Right hindlimb (tissue), 1 donor: ENCODE data around the gene ARHGDIB.

ENCODE experiments used
- DNase-seq: peaks from one replicate; pipeline ENCODE4 v3.0.0-alpha.2; 2018

The ARHGDIB gene

DNA sequence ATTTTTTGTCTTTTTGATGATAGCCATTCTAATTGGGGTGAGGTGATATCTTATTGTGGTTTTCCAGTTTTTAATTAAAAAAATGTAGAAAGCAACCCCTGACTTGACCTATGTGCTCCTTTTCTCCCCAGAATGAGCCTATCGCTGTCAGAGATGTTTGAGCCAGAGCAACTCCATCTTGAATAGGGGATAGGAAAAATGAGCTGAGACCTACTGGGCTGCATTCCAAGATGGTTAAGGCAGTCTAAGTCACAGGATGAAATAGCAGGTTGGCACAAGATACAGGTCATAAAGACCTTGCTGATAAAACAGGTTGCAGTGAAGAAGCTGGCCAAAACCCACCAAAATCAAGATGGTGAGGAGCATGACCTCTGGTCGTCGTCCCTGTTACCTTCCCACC is 36.9 kb downstream of the ARHGDIB start:
- no peak for DNase-seq

DNA sequence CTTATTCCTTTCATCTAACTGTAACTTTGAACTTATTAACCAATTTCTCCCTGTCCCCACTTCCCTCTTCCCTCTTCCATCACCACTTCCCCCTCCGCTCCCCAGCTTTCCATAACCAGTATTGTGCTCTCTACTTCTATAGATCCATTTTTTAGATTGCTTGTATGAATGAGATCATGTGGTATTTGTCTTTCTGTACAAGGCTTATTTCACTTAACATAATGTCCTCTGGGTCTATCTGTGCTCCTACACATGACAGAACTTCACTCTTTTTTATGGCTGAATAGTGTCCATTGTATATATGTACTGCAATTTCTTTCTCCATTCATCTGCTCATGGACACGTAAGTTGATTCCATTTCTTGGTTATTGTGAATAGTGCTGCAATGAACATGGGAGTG is 37.5 kb downstream of the ARHGDIB start:
- DNase-seq: no peak

DNA sequence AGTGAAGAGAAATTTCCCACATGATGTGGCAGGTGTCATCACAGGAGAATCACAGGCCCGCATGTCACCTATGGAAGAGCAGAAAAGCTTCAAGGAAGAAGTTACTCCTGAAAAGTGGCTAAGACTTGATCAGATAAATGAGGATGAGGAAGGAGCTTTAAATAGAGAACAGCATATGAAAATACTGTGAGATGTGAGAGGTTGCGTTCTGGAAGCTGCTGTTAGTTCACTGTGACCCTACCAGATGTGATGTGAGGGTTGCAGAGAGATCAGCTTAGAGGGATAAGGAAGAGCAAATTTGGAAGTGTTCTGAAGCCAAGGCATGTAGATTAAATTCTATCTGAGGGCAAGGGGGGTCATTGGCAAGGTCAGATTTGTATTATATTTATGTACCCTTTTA is 40.2 kb downstream of the ARHGDIB start:
- DNase-seq: no peak

DNA sequence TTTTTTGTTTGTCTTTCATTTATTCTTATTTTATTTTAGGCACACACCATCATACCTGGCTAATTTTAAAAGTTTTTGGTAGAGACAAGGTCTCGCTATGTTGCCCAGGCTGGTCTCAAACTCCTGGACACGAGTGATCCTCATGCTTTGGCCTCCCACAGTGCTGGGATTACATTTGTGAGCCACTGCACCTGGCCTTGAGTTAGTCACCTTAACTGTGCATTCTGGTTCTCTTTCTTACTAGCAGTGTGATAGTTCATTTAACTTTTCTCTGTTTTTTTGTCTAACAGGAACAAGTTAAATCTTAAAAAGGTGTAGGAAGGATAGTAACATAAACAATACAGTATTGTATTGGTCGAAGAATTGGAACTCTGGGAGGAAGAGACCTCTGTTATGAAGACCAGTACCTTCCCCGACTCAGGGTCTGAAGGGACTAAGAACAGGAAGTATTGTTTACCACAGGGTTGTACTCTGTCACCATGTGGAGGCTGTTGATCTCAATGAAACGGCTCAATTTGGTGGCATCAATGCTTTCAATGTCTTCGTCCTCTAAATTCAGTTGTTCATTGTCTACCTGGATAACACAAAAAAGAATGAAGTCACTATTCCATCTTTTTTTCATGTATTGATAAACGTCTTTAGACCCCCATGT is 40.8 kb downstream of the ARHGDIB start:
- no peak for DNase-seq

DNA sequence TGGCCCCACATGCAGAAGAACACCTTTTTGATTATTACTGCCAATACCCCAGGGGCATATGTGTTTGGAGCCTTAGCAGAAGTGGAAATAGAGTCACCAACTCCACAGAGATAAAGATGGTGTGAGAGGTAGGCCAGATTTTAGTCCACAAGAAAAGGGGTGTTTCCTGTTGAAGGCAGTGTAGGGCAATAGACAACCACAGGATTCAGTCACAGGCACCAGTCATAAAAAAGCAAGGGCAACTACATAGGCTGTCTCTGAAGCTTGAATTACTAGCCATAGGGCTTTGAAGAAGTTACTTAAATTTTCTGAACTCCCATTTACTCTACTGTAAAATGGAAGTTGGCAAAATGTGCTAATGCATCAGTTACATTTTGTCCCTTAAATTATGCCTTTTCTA is 41.9 kb downstream of the ARHGDIB start:
- no peak for DNase-seq

DNA sequence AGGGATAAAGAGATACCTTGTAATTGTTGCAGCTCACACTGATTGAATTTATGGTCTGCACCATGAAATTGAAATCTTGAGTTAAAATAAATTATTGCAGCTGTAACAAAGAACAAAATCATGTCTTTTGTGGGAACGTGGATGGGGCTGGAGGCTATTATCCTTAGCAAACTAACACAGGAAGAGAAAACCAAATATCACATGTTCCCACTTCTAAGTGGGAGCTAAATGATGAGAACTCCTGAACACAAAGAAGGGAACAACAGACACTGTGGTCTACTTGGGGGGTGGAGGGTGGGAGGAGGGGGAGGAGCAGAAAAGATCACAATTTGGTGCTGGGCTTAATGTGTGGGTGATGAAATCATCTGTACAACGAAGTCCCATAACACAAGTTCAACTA is 45.7 kb downstream of the ARHGDIB start:
- DNase-seq: no peak

DNA sequence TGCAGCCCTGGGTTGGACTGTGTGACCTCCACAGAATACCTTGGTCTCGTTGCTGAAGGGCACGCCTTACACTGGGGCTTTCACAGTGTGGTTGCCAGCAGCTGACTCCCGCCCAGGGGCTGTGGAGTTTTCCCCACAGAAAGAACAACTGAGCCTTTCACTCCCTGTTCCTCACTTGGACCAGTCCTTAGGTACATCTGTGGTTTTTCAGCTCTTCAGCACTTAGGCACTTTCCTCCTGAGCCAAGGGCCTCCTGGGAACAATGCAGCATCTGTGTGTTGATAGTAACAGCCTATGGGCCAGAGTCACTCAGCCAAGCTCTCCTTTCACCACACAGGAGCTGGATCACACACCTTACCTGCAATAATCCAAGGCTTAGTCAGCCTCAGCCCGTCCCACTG is 48.0 kb downstream of the ARHGDIB start:
- DNase-seq: peak; percentile 42

DNA sequence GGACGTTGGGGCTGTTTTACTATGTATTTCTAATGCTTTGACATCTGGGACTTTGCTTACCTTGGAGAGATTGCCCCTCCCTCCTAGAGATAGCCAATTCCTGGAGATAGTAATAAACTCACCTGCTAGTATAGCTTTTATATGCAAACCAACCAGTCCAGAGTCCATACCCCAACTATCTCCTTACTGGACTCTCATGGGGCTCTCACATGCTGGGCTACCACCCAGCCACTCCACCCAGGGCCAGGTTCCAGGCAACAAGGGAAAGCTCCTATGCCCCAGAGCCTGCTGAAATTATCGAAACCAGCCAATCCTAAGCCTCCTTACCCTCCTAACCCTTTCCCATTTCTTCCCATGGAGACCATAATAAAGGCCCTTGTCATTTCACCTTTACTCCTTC is 50.3 kb downstream of the ARHGDIB start:
- no peak for DNase-seq

DNA sequence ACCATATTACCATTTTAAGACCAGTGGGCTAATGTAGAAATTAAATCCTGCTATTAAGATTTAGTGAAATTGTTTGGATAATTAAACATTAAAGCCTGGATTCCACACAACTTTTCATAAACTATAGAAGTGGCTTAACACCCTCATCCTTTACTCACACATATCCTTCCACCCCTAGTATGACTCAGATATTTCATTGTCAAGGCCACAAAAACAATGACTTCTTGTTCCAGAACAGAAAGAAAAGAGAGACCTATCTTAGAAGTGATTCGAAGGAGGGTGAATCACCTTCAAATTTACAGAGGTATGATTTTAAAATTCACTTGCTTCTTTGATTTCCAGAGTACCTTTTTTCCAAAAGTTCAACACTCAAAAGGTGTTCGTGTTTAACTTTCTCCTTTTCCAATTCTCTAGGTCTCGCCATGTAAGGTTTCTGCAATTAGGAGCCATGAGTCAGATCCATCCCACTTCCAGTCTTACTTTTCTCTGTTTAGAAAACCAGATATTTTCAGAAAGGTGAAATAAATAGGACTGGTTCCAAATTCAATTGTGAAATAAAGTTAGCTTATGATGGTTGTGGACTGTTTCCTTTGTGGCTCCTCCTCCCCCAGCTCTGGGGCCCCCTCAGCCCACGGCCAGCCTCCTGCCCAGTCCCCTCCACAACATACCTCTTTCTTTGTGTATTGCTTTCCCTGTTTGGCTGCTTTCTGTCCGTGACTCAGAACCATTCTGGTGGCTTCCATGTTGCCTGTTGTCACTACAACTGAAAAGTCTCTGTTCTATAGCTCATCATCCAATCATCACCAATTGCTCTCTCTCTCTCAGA is 51.1 kb downstream of the ARHGDIB start:
- no peak for DNase-seq

DNA sequence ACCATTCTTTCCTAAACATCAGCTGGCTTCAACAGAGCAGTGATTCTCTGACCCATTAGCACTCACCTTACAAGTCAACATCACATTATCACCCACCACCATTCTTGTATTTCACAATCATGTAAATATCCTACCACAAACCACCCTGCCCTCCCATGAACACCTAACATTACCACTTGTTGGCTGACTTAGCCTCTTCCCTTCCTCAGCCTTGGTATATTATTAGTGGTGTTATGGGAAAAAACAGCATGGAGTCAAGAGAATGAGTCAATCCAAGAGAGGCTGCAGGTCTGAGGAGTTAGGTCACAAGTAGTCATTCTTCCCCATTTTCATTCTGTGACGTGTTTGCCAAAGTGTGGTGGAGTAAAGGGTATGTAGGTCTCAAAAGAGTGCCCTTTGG is 53.4 kb downstream of the ARHGDIB start:
- DNase-seq: no peak

DNA sequence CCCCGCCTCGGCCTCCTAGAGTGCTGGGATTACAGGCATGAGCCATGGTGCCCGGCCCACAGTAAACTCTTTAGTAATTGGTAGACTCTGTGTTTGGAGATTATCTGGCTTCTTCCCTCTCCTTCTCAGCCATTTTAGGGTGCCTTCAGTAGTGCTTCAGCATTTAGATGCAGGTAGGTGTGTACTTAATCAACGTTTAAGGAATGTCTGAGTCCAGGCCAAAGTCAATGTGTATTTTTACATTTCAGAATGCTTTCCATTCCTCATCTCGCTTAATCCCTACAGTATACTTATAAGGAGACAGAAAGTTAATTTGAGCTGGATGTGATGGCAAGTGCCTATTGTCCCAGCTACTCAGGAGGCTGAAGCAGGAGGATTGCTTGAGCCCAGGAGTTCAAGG is 55.3 kb downstream of the ARHGDIB start:
- no peak for DNase-seq

DNA sequence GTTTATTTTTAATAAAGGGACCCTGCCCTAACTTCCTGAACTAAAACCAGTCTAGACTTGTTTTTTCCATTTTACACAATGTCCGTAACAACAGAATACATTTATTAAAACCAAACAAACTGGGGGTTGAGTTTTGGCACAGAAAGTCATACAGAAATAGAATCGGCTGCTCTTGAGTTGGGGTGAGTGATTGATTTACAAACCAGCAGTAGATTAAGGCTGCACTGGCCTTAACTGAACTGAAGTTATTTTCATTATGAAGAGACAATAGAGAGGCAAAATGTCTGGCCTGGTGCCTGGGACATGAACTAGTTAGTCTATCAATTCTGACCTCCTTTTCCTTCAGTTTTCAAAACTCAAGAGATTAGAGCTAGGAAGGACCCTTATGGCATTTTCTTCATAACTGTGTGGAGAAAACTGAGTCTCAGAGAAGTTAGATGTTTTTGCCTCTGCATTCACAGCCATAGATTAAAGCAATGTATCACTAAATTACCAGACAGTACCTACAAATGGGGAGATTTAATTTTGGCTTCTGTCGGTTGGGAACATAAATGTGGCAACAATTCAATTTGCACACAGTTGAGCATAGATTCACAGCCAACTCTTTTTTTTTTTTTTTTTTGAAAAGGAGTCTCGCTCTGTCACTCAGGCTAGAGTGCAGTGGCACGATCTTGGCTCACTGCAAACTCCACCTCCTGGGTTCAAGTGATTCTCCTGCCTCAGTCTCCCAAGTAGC is 56.0 kb downstream of the ARHGDIB start:
- DNase-seq: no peak

DNA sequence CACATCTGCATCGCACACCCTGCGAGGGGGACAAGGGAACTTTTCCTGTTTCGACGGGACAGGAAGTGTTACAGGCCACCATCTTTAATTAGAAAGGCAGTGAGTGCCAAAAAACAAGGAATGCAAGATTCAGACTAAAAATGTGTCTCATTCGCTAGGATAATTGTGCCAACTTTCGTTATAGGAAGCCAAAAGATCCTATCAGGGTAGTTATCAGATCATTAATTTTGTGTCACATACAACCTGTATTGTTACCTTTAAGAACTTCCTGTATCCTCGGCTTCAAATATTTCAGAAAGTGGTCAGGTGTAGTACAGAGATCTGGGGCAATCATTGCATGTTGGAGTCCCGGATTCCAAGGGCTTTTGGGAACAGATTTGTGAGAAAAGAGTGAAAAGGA is 56.5 kb downstream of the ARHGDIB start:
- DNase-seq: no peak

DNA sequence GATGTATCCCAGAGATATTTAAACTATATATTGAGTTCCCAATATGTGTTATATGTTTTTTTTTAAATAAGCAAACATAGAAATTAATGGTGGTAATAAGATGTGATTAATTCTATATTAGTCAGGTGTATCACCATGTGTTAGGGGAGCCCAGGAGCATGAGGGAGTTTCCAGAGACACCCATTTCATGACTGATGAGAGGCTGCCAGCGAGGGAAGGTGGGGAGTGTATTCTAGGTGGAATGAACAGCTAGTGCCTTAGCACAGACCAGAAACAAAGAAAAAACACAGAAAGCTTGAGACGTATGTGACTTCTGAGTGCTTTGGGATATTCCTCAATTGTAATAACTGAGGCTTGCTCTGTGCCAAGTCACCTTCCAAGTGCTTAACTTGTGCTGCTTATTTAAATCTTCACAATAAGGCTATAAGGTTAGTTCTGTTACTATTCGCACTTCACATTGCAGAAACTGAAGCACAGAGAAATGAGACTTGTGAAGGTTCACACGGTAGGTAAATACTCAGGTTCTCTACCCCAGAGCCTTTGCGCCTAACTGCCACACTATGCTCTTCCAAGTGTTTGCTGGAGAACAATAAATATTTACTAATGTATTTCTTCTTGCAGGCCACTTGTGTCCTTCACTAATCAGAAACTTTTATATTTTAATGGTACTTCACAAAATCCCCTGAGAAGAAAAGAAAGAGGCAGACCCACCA is 57.9 kb downstream of the ARHGDIB start:
- no peak for DNase-seq

DNA sequence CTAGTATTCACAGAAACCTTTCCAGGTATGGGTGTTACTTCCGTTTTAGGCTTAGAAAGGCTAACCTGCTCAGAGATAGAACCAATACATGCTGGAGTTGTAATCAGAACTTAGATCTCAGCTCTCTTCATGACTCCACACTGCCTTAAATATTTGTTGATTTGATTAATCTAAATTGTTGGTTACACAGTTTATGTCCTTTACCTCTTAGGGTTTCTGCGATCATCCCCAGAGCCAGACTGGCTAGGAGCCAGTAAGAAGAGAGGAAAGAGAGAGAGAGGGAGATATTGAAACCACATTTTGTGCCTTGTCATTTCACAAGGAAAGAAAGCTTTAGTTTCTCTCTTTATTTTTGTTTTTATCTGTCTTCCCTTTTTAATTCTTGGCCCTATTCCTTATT is 58.9 kb downstream of the ARHGDIB start:
- no peak for DNase-seq

DNA sequence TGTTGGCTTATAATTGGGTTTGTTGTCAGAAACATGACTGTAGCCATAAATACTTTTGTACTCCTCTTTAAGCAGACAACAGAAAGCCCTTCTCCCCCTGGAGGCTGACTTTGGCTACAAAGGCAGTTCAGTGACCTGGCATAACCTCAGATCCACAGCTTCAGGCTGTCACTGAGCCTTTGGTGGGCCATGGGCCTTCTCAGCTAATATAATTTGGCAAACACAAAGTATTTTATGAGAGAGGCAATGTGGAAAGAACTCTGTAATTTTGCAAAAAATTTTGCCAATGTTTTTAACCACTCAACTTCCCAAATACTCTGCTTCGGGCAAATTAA is 60.2 kb downstream of the ARHGDIB start:
- DNase-seq: no peak

DNA sequence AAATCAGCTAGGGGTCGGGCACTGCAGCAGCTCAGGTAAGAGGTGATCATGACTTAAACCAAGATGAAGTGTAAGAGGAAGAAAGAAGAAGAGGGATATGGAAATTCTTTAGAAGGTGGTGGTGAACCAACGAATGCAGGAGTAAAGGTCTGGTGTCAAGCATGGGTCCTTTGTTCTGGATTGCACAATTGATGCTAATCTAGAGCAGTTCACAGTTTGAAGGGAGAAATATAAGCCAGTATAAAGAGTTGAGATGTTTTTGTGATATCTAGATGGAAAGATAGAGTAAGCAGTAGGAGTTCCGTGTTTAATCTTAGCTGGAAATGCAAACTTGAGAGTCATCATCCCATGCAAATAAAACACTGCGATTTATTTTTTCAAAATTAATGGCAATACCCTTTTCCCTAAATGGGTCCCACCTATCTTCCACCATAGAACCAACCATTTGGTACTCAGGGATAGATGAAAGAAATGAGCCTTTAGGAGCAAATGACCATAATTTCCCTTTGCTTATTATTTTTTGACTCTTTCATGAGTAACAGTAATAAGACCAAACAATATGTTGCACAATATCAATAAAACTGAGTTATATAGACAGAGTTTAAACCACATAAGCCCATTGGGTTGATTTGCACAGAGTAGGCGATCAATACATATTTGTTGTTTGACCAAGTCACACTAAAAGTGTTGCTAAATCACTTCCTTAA is 60.7 kb downstream of the ARHGDIB start:
- DNase-seq: no peak

DNA sequence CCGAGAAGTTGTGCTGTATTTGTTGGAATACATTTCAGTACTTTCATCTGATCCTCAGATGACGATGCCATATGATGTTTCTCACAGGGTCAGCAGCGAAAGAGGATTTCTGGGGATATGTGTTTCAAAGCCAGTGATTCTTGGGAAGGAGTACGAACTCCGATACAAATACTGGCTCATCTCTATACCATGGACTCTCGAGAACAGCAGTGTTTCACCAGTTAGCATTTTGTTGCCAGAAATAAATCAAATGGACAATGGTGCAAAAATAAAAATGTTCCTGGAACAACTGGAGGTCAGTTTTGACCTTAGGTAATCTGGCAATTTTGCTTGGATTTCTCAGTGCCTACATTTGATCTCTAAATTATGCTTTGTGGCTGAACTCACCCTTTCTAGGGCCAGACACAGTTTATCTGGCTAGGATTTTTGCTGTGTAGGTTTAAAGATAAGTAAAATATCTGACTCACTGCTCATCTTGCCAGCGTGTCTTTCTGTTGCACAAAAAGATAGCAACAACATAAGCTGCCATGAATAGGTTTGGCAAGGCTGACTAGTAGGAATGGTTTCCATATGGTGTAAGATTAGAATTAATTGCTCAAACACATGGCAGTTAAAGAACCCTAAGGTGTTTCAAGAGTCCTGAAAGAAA is 64.8 kb downstream of the ARHGDIB start:
- peak; percentile 35 for DNase-seq

DNA sequence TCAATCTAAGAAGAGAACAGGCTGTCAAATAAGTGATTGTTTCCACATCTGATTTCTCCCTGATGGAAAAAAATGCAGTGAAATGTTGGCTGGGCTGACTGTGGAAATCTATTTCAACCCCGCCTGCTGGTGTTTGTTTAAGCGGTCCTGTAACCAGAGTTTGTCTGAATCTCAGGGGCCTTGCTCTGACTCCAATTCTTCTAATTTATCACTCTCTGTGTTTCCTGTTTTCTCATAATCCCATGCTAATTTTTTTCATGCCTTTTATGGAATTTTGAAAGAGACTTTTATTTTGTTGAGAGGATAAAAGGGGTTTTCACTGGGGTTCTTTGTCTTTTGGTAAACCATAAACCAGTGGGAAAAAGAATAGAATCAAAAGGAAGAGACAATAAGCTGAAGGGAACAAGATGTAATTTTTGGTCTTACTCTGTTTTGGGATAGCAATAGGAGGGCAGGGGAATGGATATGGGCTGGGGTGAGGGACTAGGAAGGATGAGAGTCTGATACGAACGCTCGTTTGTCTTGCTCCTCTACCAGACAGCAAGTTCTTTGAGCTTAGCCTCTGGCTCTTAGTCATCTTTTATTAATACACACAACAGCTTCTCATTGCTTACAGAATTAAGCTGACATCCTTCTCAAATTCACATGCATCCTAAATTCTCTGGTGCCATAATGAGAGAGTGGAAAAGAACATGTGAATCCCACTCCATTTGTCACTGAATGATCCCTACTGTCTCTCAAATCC is 67.7 kb downstream of the ARHGDIB start:
- peak; percentile 64 for DNase-seq

DNA sequence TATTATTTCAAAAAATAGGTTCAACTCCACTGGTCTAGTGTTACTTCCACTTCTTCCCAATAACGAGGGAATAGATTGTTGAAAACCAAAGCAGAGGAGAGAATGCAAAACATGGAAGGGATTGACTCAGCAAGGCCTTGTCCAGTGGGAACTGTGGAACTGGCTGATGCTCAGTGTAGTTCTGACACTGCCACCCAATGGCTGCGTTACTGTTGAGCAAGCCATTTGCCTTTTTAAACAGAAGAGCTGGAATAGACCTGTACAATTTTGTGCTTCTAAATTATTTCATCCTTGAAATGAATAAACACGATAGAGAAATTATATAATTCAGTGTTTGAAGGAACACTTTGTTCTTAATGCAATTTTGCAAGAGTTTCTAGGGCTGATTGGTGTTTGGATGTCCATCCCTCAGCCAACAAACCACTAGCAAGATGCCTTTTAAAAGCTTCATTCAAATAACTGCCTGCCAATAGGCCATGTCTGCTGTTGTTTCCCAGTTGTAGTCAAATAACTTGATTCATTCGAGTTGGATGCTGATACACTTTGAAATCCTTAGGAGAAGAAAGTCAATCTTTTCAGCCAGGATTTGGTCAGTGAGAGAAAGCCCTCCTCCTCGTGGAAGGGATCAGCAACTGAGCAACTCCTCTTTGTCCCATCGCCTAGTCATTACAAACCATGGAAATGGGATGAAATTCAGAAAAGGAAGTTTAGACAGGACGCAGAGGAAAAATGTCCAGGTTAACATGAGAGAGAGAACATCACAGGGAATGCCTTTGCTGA is 68.5 kb downstream of the ARHGDIB start:
- peak; percentile 59 for DNase-seq
